Neuronal stem cell (in vitro differentiated cells): ENCODE data around the gene BPI.

Experiments
- DNase-seq: peaks from one replicate; pipeline ENCODE4 v3.0.0-alpha.2; 2013; ENCODE audit warnings: low spot score
- H2AFZ ChIP-seq: one replicate; pipeline ENCODE4 v1.6.1; 2013; ENCODE audit warnings: mild to moderate bottlenecking, low read length, inconsistent platforms
- H2AK5ac ChIP-seq: 2 replicates; pipeline ENCODE4 v1.6.1; 2013; ENCODE audit warnings: low read depth, mild to moderate bottlenecking, inconsistent platforms, low read length, moderate library complexity, mixed read lengths
- H2BK120ac ChIP-seq: 2 replicates; pipeline ENCODE4 v1.6.1; 2013; ENCODE audit warnings: low read depth, mild to moderate bottlenecking, inconsistent platforms, low read length, moderate library complexity, mixed read lengths
- H2BK12ac ChIP-seq: one replicate; pipeline ENCODE4 v1.6.1; 2013; ENCODE audit warnings: low read length, inconsistent platforms
- H2BK15ac ChIP-seq: 2 replicates; pipeline ENCODE4 v1.6.1; 2013; ENCODE audit warnings: mild to moderate bottlenecking, low read length, inconsistent platforms, mixed read lengths
- H2BK5ac ChIP-seq: one replicate; pipeline ENCODE4 v1.6.1; 2013; ENCODE audit warnings: inconsistent platforms, mild to moderate bottlenecking, low read length, moderate library complexity
- H3K14ac ChIP-seq: one replicate; pipeline ENCODE4 v1.6.1; 2013; ENCODE audit warnings: low read length, inconsistent platforms
- H3K18ac ChIP-seq: 2 replicates; pipeline ENCODE4 v1.6.1; 2013; ENCODE audit warnings: low read length, inconsistent platforms
- H3K23ac ChIP-seq: 2 replicates; pipeline ENCODE4 v1.6.1; 2013; ENCODE audit warnings: low read depth, mild to moderate bottlenecking, mixed read lengths, low read length, inconsistent platforms; ENCODE audit not compliant: poor library complexity
- H3K27ac ChIP-seq: replicated peaks from 3 replicates; pipeline ENCODE4 v1.5.1; 2013; ENCODE audit warnings: low read length, inconsistent platforms
- H3K27me3 ChIP-seq, 3 experiments: 2 replicates each; pipeline ENCODE4 v1.6.1; 2013; ENCODE audit warnings: low read length in 3 of 3, mild to moderate bottlenecking in 2 of 3, inconsistent platforms in 1 of 3, low read depth in 1 of 3, mixed read lengths in 1 of 3, moderate library complexity in 1 of 3; ENCODE audit not compliant: control insufficient read depth in 3 of 3, insufficient read depth in 3 of 3
- H3K36me3 ChIP-seq, 2 donors: replicated peaks in 1 of 2; 2 replicates each; pipeline ENCODE4 v1.6.1; 2013; ENCODE audit warnings: low read length in 2 of 2; ENCODE audit not compliant: control insufficient read depth in 2 of 2, insufficient read depth in 2 of 2
- H3K4ac ChIP-seq: 2 replicates; pipeline ENCODE4 v1.6.1; 2013; ENCODE audit warnings: inconsistent platforms, mild to moderate bottlenecking, low read length, moderate library complexity
- H3K4me1 ChIP-seq, 2 donors: 1 replicate in 1 of 2; 2 replicates in 1 of 2; pipeline ENCODE4 v1.6.1; 2013; ENCODE audit warnings: low read length in 2 of 2, low read depth in 1 of 2; ENCODE audit not compliant: control insufficient read depth in 2 of 2, insufficient read depth in 1 of 2
- H3K4me2 ChIP-seq: one replicate; pipeline ENCODE4 v1.6.1; 2013; ENCODE audit warnings: mild to moderate bottlenecking, low read length, inconsistent platforms; ENCODE audit not compliant: insufficient read depth, poor library complexity, severe bottlenecking
- H3K4me3 ChIP-seq, 2 donors: 2 replicates each; pipeline ENCODE4 v1.5.1; 2013; ENCODE audit warnings: low read length in 2 of 2, mild to moderate bottlenecking in 2 of 2, inconsistent platforms in 1 of 2, moderate library complexity in 1 of 2
- H3K79me1 ChIP-seq: one replicate; pipeline ENCODE4 v1.6.1; 2013; ENCODE audit warnings: low read depth, mild to moderate bottlenecking, inconsistent platforms, low read length, moderate library complexity
- H3K9ac ChIP-seq: one replicate; pipeline ENCODE4 v1.6.1; 2013; ENCODE audit warnings: mild to moderate bottlenecking, low read depth, low read length, inconsistent platforms; ENCODE audit not compliant: poor library complexity
- H3K9me3 ChIP-seq, 2 donors: replicated peaks in 1 of 2; 2 replicates each; pipeline versions ENCODE3 to v1.6.1; 2013; ENCODE audit warnings: low read length in 2 of 2, mild to moderate bottlenecking in 2 of 2, inconsistent platforms in 1 of 2, low read depth in 1 of 2, mixed read lengths in 1 of 2, moderate library complexity in 1 of 2; ENCODE audit not compliant: control insufficient read depth in 2 of 2, insufficient read depth in 1 of 2
- H4K8ac ChIP-seq: one replicate; pipeline ENCODE4 v1.6.1; 2013; ENCODE audit warnings: low read depth, mild to moderate bottlenecking, inconsistent platforms, low read length, moderate library complexity
- H4K91ac ChIP-seq: one replicate; pipeline ENCODE4 v1.6.1; 2013; ENCODE audit warnings: low read length, low read depth, mild to moderate bottlenecking, inconsistent platforms; ENCODE audit not compliant: poor library complexity
- WGBS, 2 donors: extraction: QIAGEN DNeasy Blood & Tissue Kit; methylation state at CpG; one replicate each; pipeline ENCODE4 v1.1.7; 2013; ENCODE audit warnings: missing lambda C conversion rate in 2 of 2, mixed read lengths in 1 of 2; ENCODE audit not compliant: insufficient read length in 2 of 2, insufficient replicate concordance in 1 of 2; ENCODE audit errors: extremely low coverage in 2 of 2; 5-methylcytosine and 5-hydroxymethylcytosine counted together

BPI gene

GRCh38 chr20:38315290-38315966, 11.5 kb downstream of the BPI start:
- H3K4me3 ChIP-seq, result no peak overlapping the region
- no peak overlapping the region for H2AK5ac ChIP-seq
- no peak overlapping the region for H3K18ac ChIP-seq
- H3K36me3 ChIP-seq, result no peaks in the 10 kb centered on the region
- DNase-seq, result no peak
- H3K4me1 ChIP-seq, result peaks cover 0 to 2% of the 10 kb centered on the region in 2 donors
- H2BK15ac ChIP-seq, result no peak overlapping the region
- no peak overlapping the region for H2BK5ac ChIP-seq
- H3K4me2 ChIP-seq, result no peak overlapping the region
- H4K8ac ChIP-seq, result no peak overlapping the region
- no peaks in the 10 kb centered on the region for H3K79me1 ChIP-seq
- H3K14ac ChIP-seq, result no peak overlapping the region
- no CpG with 5 or more reads among the region's 5 CpGs for WGBS, 2 donors
- H2BK12ac ChIP-seq, result no peak overlapping the region
- H2BK120ac ChIP-seq, result no peak overlapping the region
- no peak overlapping the region for H3K27ac ChIP-seq
- no peak overlapping the region for H4K91ac ChIP-seq
- H3K9me3 ChIP-seq, result no peaks in the 10 kb centered on the region
- H3K23ac ChIP-seq, result no peak overlapping the region
- no peak overlapping the region for H2AFZ ChIP-seq
- no peak overlapping the region for H3K4ac ChIP-seq
- H3K9ac ChIP-seq, result no peak overlapping the region
- peaks cover 0 to 4% (median 0%) of the 10 kb centered on the region in 3 experiments for H3K27me3 ChIP-seq

GRCh38 chr20:38316341-38316740, 12.4 kb downstream of the BPI start:
- H3K4ac ChIP-seq, result no peak overlapping the region
- no peaks in the 10 kb centered on the region for H3K9me3 ChIP-seq
- H3K23ac ChIP-seq, result no peak overlapping the region
- H3K79me1 ChIP-seq, result no peaks in the 10 kb centered on the region
- H3K36me3 ChIP-seq, result no peaks in the 10 kb centered on the region
- no peak overlapping the region for H2AFZ ChIP-seq
- no peak overlapping the region for H2BK5ac ChIP-seq
- H2BK15ac ChIP-seq, result peak overlapping the region; percentile 46
- H3K14ac ChIP-seq, result no peak overlapping the region
- H3K4me1 ChIP-seq, result peaks cover 0 to 2% of the 10 kb centered on the region in 2 donors
- H4K8ac ChIP-seq, result no peak overlapping the region
- no peak overlapping the region for H4K91ac ChIP-seq
- no peak overlapping the region for H3K4me3 ChIP-seq
- no peak overlapping the region for H3K27ac ChIP-seq
- H2BK120ac ChIP-seq, result no peak overlapping the region
- no CpG with 5 or more reads among the region's 4 CpGs for WGBS, 2 donors
- H2BK12ac ChIP-seq, result no peak overlapping the region
- H3K27me3 ChIP-seq, result peaks cover 0 to under 1% (median 0%) of the 10 kb centered on the region in 3 experiments
- H3K18ac ChIP-seq, result no peak overlapping the region
- no peak overlapping the region for H3K9ac ChIP-seq
- H3K4me2 ChIP-seq, result no peak overlapping the region
- peak overlapping the region; percentile 26 for H2AK5ac ChIP-seq
- DNase-seq, result no peak

GRCh38 chr20:38317422-38317821, 13.5 kb downstream of the BPI start:
- no CpG with 5 or more reads among the region's 3 CpGs for WGBS, 2 donors
- no peak overlapping the region for H2BK5ac ChIP-seq

GRCh38 chr20:38320221-38320620, 16.3 kb downstream of the BPI start:
- Histone ChIP-seq H3K18ac (no peak overlapping the region), H2BK5ac (no peak overlapping the region), H2BK12ac (no peak overlapping the region), H3K79me1 (no peaks in the 10 kb centered on the region), H3K36me3 (no peaks in the 10 kb centered on the region), H3K9ac (no peak overlapping the region), H3K14ac (no peak overlapping the region), H4K8ac (no peak overlapping the region), H3K27ac (no peak overlapping the region), H3K4me2 (no peak overlapping the region), H2AK5ac (no peak overlapping the region), H2BK15ac (no peak overlapping the region), H3K9me3 (no peaks in the 10 kb centered on the region), H3K4ac (no peak overlapping the region), H2AFZ (no peak overlapping the region), H3K4me1 (no peaks in the 10 kb centered on the region), H3K4me3 (no peak overlapping the region), H2BK120ac (no peak overlapping the region), H3K23ac (no peak overlapping the region), H4K91ac (no peak overlapping the region), H3K27me3 (peaks cover 0 to 3% (median 0%) of the 10 kb centered on the region in 3 experiments)
- WGBS, 2 donors, result no CpG with 5 or more reads among the region's 6 CpGs
- no peak for DNase-seq

More at GRCh38 chr20:38317422-38317821, 13.5 kb downstream of the BPI start:
- Histone ChIP-seq H3K9me3 (no peaks in the 10 kb centered on the region), H3K36me3 (no peaks in the 10 kb centered on the region), H3K23ac (no peak overlapping the region), H2BK15ac (no peak overlapping the region), H2AK5ac (no peak overlapping the region), H3K79me1 (no peaks in the 10 kb centered on the region), H3K14ac (no peak overlapping the region), H4K91ac (no peak overlapping the region), H3K4me2 (no peak overlapping the region), H3K9ac (no peak overlapping the region), H2BK12ac (no peak overlapping the region), H3K27ac (no peak overlapping the region), H2AFZ (no peak overlapping the region), H3K4ac (no peak overlapping the region), H4K8ac (no peak overlapping the region), H3K18ac (no peak overlapping the region), H2BK120ac (no peak overlapping the region), H3K4me1 (no peaks in the 10 kb centered on the region), H3K4me3 (no peak overlapping the region), H3K27me3 (no peaks in the 10 kb centered on the region)
- DNase-seq, result no peak
